B cell (primary cell): Measurements from ENCODE around the gene CTIF.

ENCODE experiments used
- EZH2 ChIP-seq: IDR thresholded peaks from 2 replicates; pipeline ENCODE4 v1.6.1; 2012; ENCODE audit warnings: borderline replicate concordance, low read depth, mild to moderate bottlenecking, moderate library complexity, low read length; ENCODE audit not compliant: insufficient read depth, poor library complexity, severe bottlenecking
- TF ChIP-seq, protein P1 (sequence below): fragments of 200-600 bp; IDR thresholded peaks from one replicate; pipeline ENCODE4 v1.8.0; 2022; ENCODE audit warnings: antibody characterized with exemption, mild to moderate bottlenecking

- TF ChIP-seq, protein P1, sequence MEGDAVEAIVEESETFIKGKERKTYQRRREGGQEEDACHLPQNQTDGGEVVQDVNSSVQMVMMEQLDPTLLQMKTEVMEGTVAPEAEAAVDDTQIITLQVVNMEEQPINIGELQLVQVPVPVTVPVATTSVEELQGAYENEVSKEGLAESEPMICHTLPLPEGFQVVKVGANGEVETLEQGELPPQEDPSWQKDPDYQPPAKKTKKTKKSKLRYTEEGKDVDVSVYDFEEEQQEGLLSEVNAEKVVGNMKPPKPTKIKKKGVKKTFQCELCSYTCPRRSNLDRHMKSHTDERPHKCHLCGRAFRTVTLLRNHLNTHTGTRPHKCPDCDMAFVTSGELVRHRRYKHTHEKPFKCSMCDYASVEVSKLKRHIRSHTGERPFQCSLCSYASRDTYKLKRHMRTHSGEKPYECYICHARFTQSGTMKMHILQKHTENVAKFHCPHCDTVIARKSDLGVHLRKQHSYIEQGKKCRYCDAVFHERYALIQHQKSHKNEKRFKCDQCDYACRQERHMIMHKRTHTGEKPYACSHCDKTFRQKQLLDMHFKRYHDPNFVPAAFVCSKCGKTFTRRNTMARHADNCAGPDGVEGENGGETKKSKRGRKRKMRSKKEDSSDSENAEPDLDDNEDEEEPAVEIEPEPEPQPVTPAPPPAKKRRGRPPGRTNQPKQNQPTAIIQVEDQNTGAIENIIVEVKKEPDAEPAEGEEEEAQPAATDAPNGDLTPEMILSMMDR = no peak
- no peak for TF ChIP-seq EZH2
These were observed 346.6 kb downstream of the CTIF start for GRCh38 chr18:48885266-48885923.
